ENCODE results near the gene BRD1. TPM values are rescaled to one million over a fixed set of nuclear protein-coding genes. Genes with fewer than 3 reads are reported as not detected.

Gene BRD1
- total RNA-seq: 10 to 100 TPM; 26.7 to 32.2 TPM
- polyA plus RNA-seq: 10 to 100 TPM in 1 of 2 donors, 1 to 10 TPM in 1; 7.6 to 21.6 TPM
- long read RNA-seq, donor 1, partial matches to known transcripts: 10 of 19 reads
- long read RNA-seq, donor 1, other reads (novel, unspliced or antisense): 9 of 19 reads
- long read RNA-seq, donor 2, full-length matches to known transcripts: 1 of 17 reads
- long read RNA-seq, donor 2, partial matches to known transcripts: 5 of 17 reads
- long read RNA-seq, donor 2, other reads (novel, unspliced or antisense): 11 of 17 reads

DNA sequence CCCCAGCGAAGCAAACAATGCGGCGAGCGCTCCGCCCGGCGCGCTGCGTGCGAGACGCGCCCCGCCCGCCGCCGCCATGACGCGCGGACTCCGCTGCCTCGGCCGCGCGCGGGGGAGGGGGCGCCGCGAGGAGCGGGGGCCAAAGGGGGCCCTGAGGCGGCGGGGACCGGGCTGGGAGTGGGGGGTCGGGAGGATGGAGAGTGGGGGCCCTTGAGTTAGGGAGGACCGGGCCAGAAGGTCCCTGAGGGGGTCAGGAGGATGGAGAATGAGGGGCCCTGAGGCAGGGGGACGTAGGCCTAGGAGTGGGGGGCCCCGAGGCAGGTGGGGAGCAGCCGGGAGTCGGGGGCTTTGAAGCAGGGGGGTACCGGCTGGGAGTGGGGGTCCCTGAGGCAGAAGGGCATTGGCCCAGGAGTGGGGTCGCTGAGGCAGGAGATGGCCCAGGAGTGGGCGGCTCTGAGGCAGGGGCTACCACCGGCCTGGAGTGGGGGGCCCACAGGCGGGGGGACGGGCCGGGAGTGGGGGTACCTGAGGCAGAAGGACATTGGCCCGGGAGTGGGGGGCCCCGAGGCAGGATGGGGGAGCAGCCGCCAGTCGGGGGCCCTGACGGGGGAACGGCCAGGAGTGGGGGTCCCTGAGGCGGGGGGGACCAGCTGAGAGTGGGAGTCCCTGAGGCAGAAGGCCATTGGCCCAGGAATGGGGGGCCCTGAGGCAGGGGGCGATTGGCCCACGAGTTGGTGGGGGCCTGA, at the start of gene BRD1:
Gene BRD1 (minus strand): TSS at position 21 of the 746 bp plus-strand sequence. CDS start 3,556 bp downstream, outside the sequence.
- Histone ChIP-seq H3K9me3 (ENCODE audit: control insufficient read depth, low read length) (peaks cover 2% of the 10 kb centered on the region), H3K27ac (ENCODE audit: low read depth in 1 of 2, low read length in 2 of 2) (peak within 1 kb of the TSS; percentile 77 to 91), H3K36me3 (ENCODE audit: control insufficient read depth in 1 of 2, insufficient read depth in 2 of 2, low read length in 1 of 2) (peaks cover 0 to 3% of the 10 kb centered on the region in 2 donors), H3K4me1 (ENCODE audit: control insufficient read depth in 1 of 2, insufficient read depth in 2 of 2, low read length in 2 of 2) (peaks cover 0 to 3% of the 10 kb centered on the region in 2 donors), H3K4me3 (ENCODE audit: low read length in 2 of 2) (peak within 1 kb of the TSS; percentile 84 to 94), H3K27me3 (ENCODE audit: control insufficient read depth in 1 of 2, insufficient read depth in 2 of 2, low read length in 1 of 2) (no peaks in the 10 kb centered on the region)
- DNase-seq (peak; percentile 72 to 87), ATAC-seq (ENCODE audit: low FRiP score) (peak; percentile 65)
- intact Hi-C loops (cut with DNase I): no loop called here
- WGBS, 2 donors: 22 to 23% methylated on average over 18 to 54 of the region's 54 CpGs

GRCh38 chr22:49873228-49873940, 45.7 kb upstream of the BRD1 start:
- 88 to 90% methylated on average over 16 of the region's 16 CpGs for WGBS, 2 donors
- ATAC-seq (ENCODE audit: low FRiP score) (no peak), DNase-seq (peak in 1 of 2 donors; percentile 52)
- Histone ChIP-seq H3K9me3 (ENCODE audit: control insufficient read depth, low read length) (peaks cover 4% of the 10 kb centered on the region), H3K27me3 (ENCODE audit: control insufficient read depth in 1 of 2, insufficient read depth in 2 of 2, low read length in 1 of 2) (no peaks in the 10 kb centered on the region), H3K27ac (ENCODE audit: low read depth in 1 of 2, low read length in 2 of 2) (no peak overlapping the region), H3K4me3 (ENCODE audit: low read length in 2 of 2) (no peak overlapping the region), H3K4me1 (ENCODE audit: control insufficient read depth in 1 of 2, insufficient read depth in 2 of 2, low read length in 2 of 2) (no peaks in the 10 kb centered on the region), H3K36me3 (ENCODE audit: control insufficient read depth in 1 of 2, insufficient read depth in 2 of 2, low read length in 1 of 2) (peaks cover 0 to 2% of the 10 kb centered on the region in 2 donors)
- intact Hi-C loops (cut with DNase I): no loop called here

GRCh38 chr22:49872347-49872746, 44.7 kb upstream of the BRD1 start:
- DNase-seq: no peak
- Histone ChIP-seq H3K36me3 (ENCODE audit: control insufficient read depth in 1 of 2, insufficient read depth in 2 of 2, low read length in 1 of 2) (peaks cover 0 to 2% of the 10 kb centered on the region in 2 donors), H3K27ac (ENCODE audit: low read depth in 1 of 2, low read length in 2 of 2) (no peak overlapping the region), H3K27me3 (ENCODE audit: control insufficient read depth in 1 of 2, insufficient read depth in 2 of 2, low read length in 1 of 2) (no peaks in the 10 kb centered on the region), H3K9me3 (ENCODE audit: control insufficient read depth, low read length) (peaks cover 4% of the 10 kb centered on the region), H3K4me3 (ENCODE audit: low read length in 2 of 2) (no peak overlapping the region), H3K4me1 (ENCODE audit: control insufficient read depth in 1 of 2, insufficient read depth in 2 of 2, low read length in 2 of 2) (no peaks in the 10 kb centered on the region)
- no peak for ATAC-seq (ENCODE audit: low FRiP score)
- WGBS, 2 donors: 84 to 86% methylated on average over 7 of the region's 7 CpGs
- intact Hi-C loops (cut with DNase I): no loop called here

DNA sequence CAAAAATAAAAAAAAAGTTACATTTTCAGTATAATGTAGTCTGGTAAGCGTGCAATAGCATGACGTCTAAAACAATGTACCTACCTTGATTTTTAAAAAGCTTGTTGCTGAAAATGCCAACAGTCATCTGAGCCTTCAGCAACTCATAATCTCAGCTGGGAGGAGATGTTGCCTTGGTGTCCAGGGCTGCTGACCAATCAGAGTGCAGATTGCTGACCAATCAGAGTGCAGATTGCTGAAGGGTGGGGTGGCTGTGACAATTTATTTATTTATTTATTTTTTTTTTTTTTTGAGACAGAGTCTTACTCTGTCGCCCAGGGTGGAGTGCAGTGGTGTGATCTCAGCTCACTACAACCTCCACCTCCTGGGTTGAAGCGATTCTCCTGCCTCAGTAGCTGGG, 43.8 kb upstream of the BRD1 start:
- Histone ChIP-seq H3K27ac (ENCODE audit: low read depth in 1 of 2, low read length in 2 of 2) (no peak overlapping the region), H3K9me3 (ENCODE audit: control insufficient read depth, low read length) (peaks cover 5% of the 10 kb centered on the region), H3K4me1 (ENCODE audit: control insufficient read depth in 1 of 2, insufficient read depth in 2 of 2, low read length in 2 of 2) (no peaks in the 10 kb centered on the region), H3K27me3 (ENCODE audit: control insufficient read depth in 1 of 2, insufficient read depth in 2 of 2, low read length in 1 of 2) (no peaks in the 10 kb centered on the region), H3K36me3 (ENCODE audit: control insufficient read depth in 1 of 2, insufficient read depth in 2 of 2, low read length in 1 of 2) (peaks cover 0 to 2% of the 10 kb centered on the region in 2 donors), H3K4me3 (ENCODE audit: low read length in 2 of 2) (no peak overlapping the region)
- ATAC-seq (ENCODE audit: low FRiP score): no peak
- intact Hi-C loops (cut with DNase I): no loop called here
- 96% methylated on average over 4 of the region's 4 CpGs for WGBS, 2 donors
- DNase-seq: peak in 1 of 2 donors; percentile 5

DNA sequence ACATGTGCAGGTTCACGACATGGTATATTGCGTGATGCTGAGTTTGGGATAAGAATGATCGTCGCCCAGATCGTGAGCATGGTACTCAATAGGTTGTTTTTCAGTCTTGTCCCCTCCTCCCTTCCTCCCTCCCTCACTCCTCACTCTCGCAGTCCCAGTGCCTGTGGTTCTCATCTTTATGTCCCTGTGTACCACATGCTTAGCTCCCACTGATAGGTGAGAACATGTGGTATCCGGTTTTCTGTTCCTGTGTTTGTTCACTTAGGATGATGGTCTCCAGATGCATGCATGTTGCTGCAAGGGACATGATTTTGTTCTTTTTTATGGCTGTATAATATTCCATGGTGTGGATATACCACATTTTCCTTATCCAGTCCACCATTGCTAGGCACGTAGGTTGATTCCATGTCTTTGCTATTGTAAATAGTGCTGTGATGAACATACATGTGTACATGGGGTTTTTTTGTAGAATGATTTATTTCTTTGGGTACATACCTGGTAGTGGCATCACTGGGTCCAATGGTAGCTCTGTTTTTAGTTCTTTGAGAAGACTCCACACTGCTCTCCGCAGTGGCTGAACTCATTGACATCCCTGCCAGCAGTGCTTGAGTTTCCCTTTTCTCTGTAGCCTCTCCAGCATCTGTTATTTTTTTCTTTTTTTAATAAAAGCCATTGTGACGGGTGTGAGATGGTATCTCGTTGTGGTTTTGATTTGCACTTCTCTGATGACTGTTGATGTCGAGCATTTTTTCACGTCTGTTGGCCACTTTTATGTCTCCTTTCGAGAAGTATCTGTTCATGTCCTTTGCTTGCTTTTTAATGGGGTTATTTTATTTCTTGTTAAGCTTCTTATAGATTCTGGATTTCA, 42.4 kb upstream of the BRD1 start:
- Histone ChIP-seq H3K9me3 (ENCODE audit: control insufficient read depth, low read length) (peaks cover 6% of the 10 kb centered on the region), H3K4me1 (ENCODE audit: control insufficient read depth in 1 of 2, insufficient read depth in 2 of 2, low read length in 2 of 2) (no peaks in the 10 kb centered on the region), H3K36me3 (ENCODE audit: control insufficient read depth in 1 of 2, insufficient read depth in 2 of 2, low read length in 1 of 2) (peaks cover 0 to 2% of the 10 kb centered on the region in 2 donors), H3K27me3 (ENCODE audit: control insufficient read depth in 1 of 2, insufficient read depth in 2 of 2, low read length in 1 of 2) (no peaks in the 10 kb centered on the region), H3K27ac (ENCODE audit: low read depth in 1 of 2, low read length in 2 of 2) (no peak overlapping the region), H3K4me3 (ENCODE audit: low read length in 2 of 2) (no peak overlapping the region)
- DNase-seq: peak in 1 of 2 donors; percentile 5
- intact Hi-C loops (cut with DNase I): no loop called here
- ATAC-seq (ENCODE audit: low FRiP score): no peak
- WGBS, 2 donors: 88 to 96% methylated on average over 13 to 14 of the region's 14 CpGs

GRCh38 chr22:49869086-49869830, 41.6 kb upstream of the BRD1 start:
- H3K36me3 ChIP-seq (ENCODE audit: control insufficient read depth in 1 of 2, insufficient read depth in 2 of 2, low read length in 1 of 2): peaks cover 0 to 2% of the 10 kb centered on the region in 2 donors
- H3K4me1 ChIP-seq (ENCODE audit: control insufficient read depth in 1 of 2, insufficient read depth in 2 of 2, low read length in 2 of 2): no peaks in the 10 kb centered on the region
- no peaks in the 10 kb centered on the region for H3K27me3 ChIP-seq (ENCODE audit: control insufficient read depth in 1 of 2, insufficient read depth in 2 of 2, low read length in 1 of 2)
- ATAC-seq (ENCODE audit: low FRiP score) (no peak), DNase-seq (peak in 1 of 2 donors; percentile 54)
- WGBS, 2 donors: 91 to 92% methylated on average over 17 of the region's 17 CpGs
- H3K27ac ChIP-seq (ENCODE audit: low read depth in 1 of 2, low read length in 2 of 2): no peak overlapping the region
- intact Hi-C loops (cut with DNase I): no loop called here
- H3K4me3 ChIP-seq (ENCODE audit: low read length in 2 of 2): no peak overlapping the region
- peaks cover 6% of the 10 kb centered on the region for H3K9me3 ChIP-seq (ENCODE audit: control insufficient read depth, low read length)

DNA sequence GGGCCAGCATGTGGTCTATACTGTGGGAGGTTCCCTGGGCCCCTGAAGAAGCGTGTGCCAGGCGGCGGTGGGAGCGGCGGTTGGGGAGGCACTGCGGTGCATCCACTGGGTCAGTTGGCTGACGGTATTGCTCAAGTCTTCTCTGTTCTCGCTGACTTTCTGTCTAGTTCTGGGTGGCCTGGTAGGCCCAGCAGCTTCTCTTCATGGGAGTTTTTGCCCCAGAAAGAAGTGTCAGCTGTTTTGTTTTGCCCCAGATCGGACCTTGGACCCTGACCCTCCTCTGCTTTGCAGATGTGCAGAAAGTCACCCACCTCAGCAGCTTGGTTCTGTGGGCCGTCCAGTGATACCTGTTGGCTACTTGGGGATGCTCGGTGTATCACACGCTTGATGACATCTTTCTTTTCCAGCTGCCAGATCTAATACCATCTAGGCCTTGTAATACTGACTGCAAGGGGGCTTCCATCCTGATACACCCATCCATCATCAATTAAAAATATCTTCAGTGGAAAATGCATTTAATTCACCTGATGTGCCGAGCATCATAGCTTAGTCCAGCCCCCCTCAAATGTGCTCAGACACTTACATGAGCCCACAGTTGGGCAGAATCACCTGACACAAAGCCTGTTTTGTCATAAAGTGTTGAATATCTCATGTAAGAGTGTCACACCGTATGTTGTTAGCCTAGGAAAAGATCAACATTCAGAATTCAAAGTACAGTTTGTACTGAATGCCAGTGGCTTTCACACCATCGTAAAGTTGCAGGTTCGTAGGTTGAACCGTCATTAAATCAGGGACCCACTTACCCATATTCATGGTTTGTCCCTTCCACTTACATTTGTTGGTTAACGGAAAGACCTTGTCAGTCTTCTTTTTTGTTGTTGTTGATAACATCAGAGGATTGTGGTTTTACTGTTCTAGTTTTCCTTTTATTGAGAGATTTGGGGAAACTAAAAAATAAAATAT, 39.9 kb upstream of the BRD1 start:
- DNase-seq: peak in 1 of 2 donors; percentile 42
- no peak for ATAC-seq (ENCODE audit: low FRiP score)
- no peaks in the 10 kb centered on the region for H3K27me3 ChIP-seq (ENCODE audit: control insufficient read depth in 1 of 2, insufficient read depth in 2 of 2, low read length in 1 of 2)
- no peaks in the 10 kb centered on the region for H3K4me1 ChIP-seq (ENCODE audit: control insufficient read depth in 1 of 2, insufficient read depth in 2 of 2, low read length in 2 of 2)
- H3K4me3 ChIP-seq (ENCODE audit: low read length in 2 of 2): no peak overlapping the region
- peaks cover 0 to 2% of the 10 kb centered on the region in 2 donors for H3K36me3 ChIP-seq (ENCODE audit: control insufficient read depth in 1 of 2, insufficient read depth in 2 of 2, low read length in 1 of 2)
- 97% methylated on average over 18 of the region's 18 CpGs for WGBS, 2 donors
- intact Hi-C loops (cut with DNase I): no loop called here
- peaks cover 5% of the 10 kb centered on the region for H3K9me3 ChIP-seq (ENCODE audit: control insufficient read depth, low read length)
- H3K27ac ChIP-seq (ENCODE audit: low read depth in 1 of 2, low read length in 2 of 2): no peak overlapping the region

All from aorta (tissue), 5 donors.